NCI-H128 (cell line): Measurements from ENCODE around the gene LRRC3.

Source experiments
- DNase-seq: peaks from one replicate; lab custom pipeline; 2025; ENCODE audit not compliant: unreplicated experiment; lab: John Stamatoyannopoulos, UW

Gene LRRC3

GRCh38 chr21:44438531-44439210 is 16.6 kb upstream of the LRRC3 start:
- DNase-seq = no peak

GRCh38 chr21:44439211-44439600 is 16.1 kb upstream of the LRRC3 start:
- no peak for DNase-seq

- DNase-seq = no peak
Observed at GRCh38 chr21:44440241-44441040, 14.9 kb upstream of the LRRC3 start.

- DNase-seq = no peak
Observed at GRCh38 chr21:44441041-44441400, 14.3 kb upstream of the LRRC3 start.

GRCh38 chr21:44441581-44442265 is 13.6 kb upstream of the LRRC3 start:
- no peak for DNase-seq

- no peak for DNase-seq
Observed at GRCh38 chr21:44442266-44443125, 12.8 kb upstream of the LRRC3 start.

GRCh38 chr21:44443291-44443890 is 11.9 kb upstream of the LRRC3 start:
- DNase-seq = no peak

GRCh38 chr21:44443891-44444285 is 11.4 kb upstream of the LRRC3 start:
- no peak for DNase-seq

- DNase-seq = no peak
Observed at GRCh38 chr21:44444286-44444931, 10.9 kb upstream of the LRRC3 start.

GRCh38 chr21:44445145-44445812 is 10.0 kb upstream of the LRRC3 start:
- no peak for DNase-seq

GRCh38 chr21:44448651-44449131 is 6.6 kb upstream of the LRRC3 start:
- DNase-seq = no peak

GRCh38 chr21:44449473-44450363 is 5.6 kb upstream of the LRRC3 start:
- DNase-seq = no peak

- DNase-seq = no peak
Observed at GRCh38 chr21:44450402-44450801, 4.9 kb upstream of the LRRC3 start.

GRCh38 chr21:44450999-44451398 is 4.3 kb upstream of the LRRC3 start:
- no peak for DNase-seq

GRCh38 chr21:44453120-44453519 is 2.2 kb upstream of the LRRC3 start:
- DNase-seq = no peak

- no peak for DNase-seq
Observed at GRCh38 chr21:44454058-44454457, 1.3 kb upstream of the LRRC3 start.

GRCh38 chr21:44455524-44456213 is 359 bp downstream of the LRRC3 start:
- DNase-seq = no peak
